GM12878 (cell line): ENCODE measurements around the gene CCNJL. TPM values are rescaled to one million over a fixed set of nuclear protein-coding genes. Genes with fewer than 3 reads are reported as not detected.

Experiments
- ATAC-seq: fragments of 200-7000 bp; cut with Tn5 transposase; 3 replicates; pipeline ENCODE4 v1.9.1; 2020; ENCODE audit warnings: mild to moderate bottlenecking, moderate library complexity
- BruUV-seq: library from RNA; stranded (reverse); fragments of 400-500 nt; replicated peaks from 2 replicates; lab custom pipeline; 2021; lab: Mats Ljungman, UMichigan
- CTCF ChIA-PET: fragments of 300-600 bp; sonication (Branson Sonifier 250); formaldehyde crosslinking; extraction: SDS; loops from one replicate; lab custom pipeline; 2021; ENCODE audit warnings: inconsistent platforms; lab: Yijun Ruan, JAX
- POLR2A ChIA-PET: fragments of 350-600 bp; formaldehyde crosslinking; extraction: SDS; loops from one replicate; lab custom pipeline; 2021; ENCODE audit warnings: inconsistent platforms; lab: Charles Lee
- RAD21 ChIA-PET: fragments of 300-600 bp; sonication (Branson Sonifier 250); formaldehyde crosslinking; loops from one replicate; lab custom pipeline; 2023; ENCODE audit warnings: antibody characterized with exemption; ENCODE audit not compliant: unreplicated experiment; lab: Charles Lee
- SMC1A ChIA-PET: fragments of 300-600 bp; sonication (Branson Sonifier 250); formaldehyde crosslinking; loops from one replicate; lab custom pipeline; 2023; ENCODE audit not compliant: unreplicated experiment, uncharacterized antibody; lab: Charles Lee
- DNase-seq: peaks from one replicate; pipeline ENCODE4 v3.0.0-alpha.2; 2011; ENCODE audit warnings: low read depth, low spot score
- FAIRE-seq: peaks from 3 replicates; lab custom pipeline; 2011; peaks lifted over from hg19 to GRCh38; lab: Jason Lieb, UNC
- H2AFZ ChIP-seq: 2 replicates; pipeline ENCODE4 v1.6.0; 2011; ENCODE audit warnings: low read depth, low read length, control low read depth; ENCODE audit not compliant: control insufficient read depth
- H3K27ac ChIP-seq: 2 replicates; pipeline ENCODE4 v1.5.1; 2011; ENCODE audit warnings: control low read depth; ENCODE audit not compliant: control insufficient read depth, insufficient read depth
- H3K27me3 ChIP-seq, 2 experiments: replicated peaks in 1 of 2; 2 replicates each; pipeline versions ENCODE4 v1.6.0 to v1.6.1; 2011; ENCODE audit warnings: low read length in 1 of 2; ENCODE audit not compliant: control insufficient read depth in 2 of 2, insufficient read depth in 2 of 2
- H3K36me3 ChIP-seq, 2 experiments: 2 replicates each; pipeline ENCODE4 v1.5.1; 2011; ENCODE audit warnings: low read length in 1 of 2; ENCODE audit not compliant: control insufficient read depth in 2 of 2, insufficient read depth in 2 of 2
- H3K4me1 ChIP-seq: 2 replicates; pipeline ENCODE4 v1.6.1; 2011; ENCODE audit warnings: mild to moderate bottlenecking, low read length, moderate library complexity, mixed read lengths; ENCODE audit not compliant: control insufficient read depth, insufficient read depth
- H3K4me2 ChIP-seq: 2 replicates; pipeline ENCODE4 v1.6.0; 2011; ENCODE audit warnings: control low read depth; ENCODE audit not compliant: control insufficient read depth, insufficient read depth
- H3K4me3 ChIP-seq: fragments of 200-600 bp; sonication (generic); 2 replicates; pipeline ENCODE4 v1.5.1; 2016
- H3K79me2 ChIP-seq: 2 replicates; pipeline ENCODE4 v1.6.0; 2011; ENCODE audit warnings: low read length; ENCODE audit not compliant: control insufficient read depth, insufficient read depth
- H3K9ac ChIP-seq: 2 replicates; pipeline ENCODE4 v1.8.0; 2011; ENCODE audit warnings: low read length, control low read depth, mixed read lengths; ENCODE audit not compliant: control insufficient read depth, insufficient read depth
- H3K9me3 ChIP-seq: replicated peaks from 3 replicates; pipeline ENCODE4 v1.5.1; 2011; ENCODE audit warnings: mild to moderate bottlenecking, low read length; ENCODE audit not compliant: control insufficient read depth, insufficient read depth
- H4K20me1 ChIP-seq: 2 replicates; pipeline ENCODE4 v1.6.0; 2011; ENCODE audit not compliant: control insufficient read depth, insufficient read depth
- TCF12 ChIP-seq: IDR thresholded peaks from 2 replicates; pipeline ENCODE4 v1.6.1; 2011; ENCODE audit warnings: low read depth, mild to moderate bottlenecking, low read length
- WGBS: methylation state at CpG from one replicate; pipeline ENCODE4 v1.1.6; 2016; ENCODE audit warnings: low lambda C conversion rate; ENCODE audit not compliant: insufficient replicate concordance, insufficient coverage; ENCODE audit errors: missing lambda C conversion rate; 5-methylcytosine and 5-hydroxymethylcytosine counted together
- in situ Hi-C: fragments of 300-500 bp; cut with MboI; formaldehyde crosslinking; loops from 9 replicates; pipeline ENCODE4 v1.14.3; 2018; ENCODE audit warnings: mixed read lengths
- intact Hi-C: fragments of 100-400 bp; cut with micrococcal nuclease; formaldehyde crosslinking; loops from one replicate; pipeline ENCODE4 v1.14.2; 2022; ENCODE audit not compliant: unreplicated experiment
- polyA plus RNA-seq, 11 experiments: library from polyadenylated mRNA; depleted of rRNA in 4 of 11; unstranded in 6 of 11; stranded (reverse) in 5 of 11; fragments of >200 nt; fragmentation: Nextera tagmentation in 4 of 11; fragmentation: Illumina TruSeq in 1 of 11; extraction: Ambion mirVana in 4 of 11; extraction: Trizol in 1 of 11; gene quantifications; 1 replicate in 1 of 11; 2 replicates in 10 of 11; pipeline versions ENCODE4 v1.2.1 to v1.2.3, GENCODE V29; 2011 to 2016; ENCODE audit warnings: inconsistent platforms in 2 of 11, missing spikeins in 2 of 11, low read depth in 1 of 11
- total RNA-seq, 4 experiments: library from RNA; depleted of rRNA in 3 of 4; stranded (reverse); fragments of >200 nt in 3 of 4; fragmentation: Illumina TruSeq in 1 of 4; extraction: Trizol in 1 of 4; gene quantifications; 2 replicates each; pipeline versions ENCODE4 v1.2.1 to v1.2.3, GENCODE V29; 2013 to 2021
- TF ChIP-seq, protein P1 (sequence below), 3 experiments: IDR thresholded peaks in 2 of 3; conservative IDR thresholded peaks in 1 of 3; 2 replicates each; pipeline ENCODE4 v1.5.1; 2011; ENCODE audit warnings: low read depth in 3 of 3, low read length in 3 of 3, mild to moderate bottlenecking in 3 of 3, control low read depth in 2 of 3, moderate library complexity in 2 of 3, inconsistent platforms in 1 of 3, mixed read lengths in 1 of 3; ENCODE audit not compliant: control insufficient read depth in 2 of 3, insufficient read depth in 1 of 3; ENCODE audit errors: extremely low read depth in 1 of 3

Gene CCNJL
- total and polyA plus RNA-seq, 10 of the 15 experiments (the other 5 are each of a cell fraction or from before 2014, with no cell fraction given), result 0.09 to 0.20 (median 0.10) TPM; not detected in 7

DNA sequence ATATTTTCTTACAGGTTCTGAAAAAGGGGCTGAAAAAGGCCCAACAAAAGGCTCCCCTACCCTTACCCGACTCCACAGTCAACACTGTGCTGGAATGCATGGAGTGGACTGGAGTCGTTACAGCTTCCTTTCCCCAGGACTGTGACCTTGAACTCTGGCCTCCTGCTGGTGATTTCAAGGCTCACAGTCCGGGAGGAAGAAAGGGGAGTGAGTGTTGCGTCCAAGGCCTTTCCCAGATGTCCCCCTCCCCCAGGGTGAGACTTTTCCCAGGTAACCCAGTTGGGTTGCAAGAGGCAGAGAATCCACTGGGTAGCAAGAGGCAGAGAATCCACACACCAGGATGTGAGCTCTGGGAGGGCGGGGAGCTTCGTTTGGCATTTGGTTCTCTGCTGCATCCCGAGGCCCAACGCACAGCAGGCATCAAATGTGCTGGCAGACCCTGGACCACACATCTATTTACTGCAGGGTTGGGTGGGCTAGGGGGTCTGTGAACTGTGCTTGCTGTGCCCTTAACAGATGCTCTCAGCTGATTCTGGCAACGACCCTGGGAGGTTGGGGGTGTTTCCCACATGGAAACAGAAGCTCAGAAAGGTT is 45.5 kb downstream of the CCNJL start:
- ATAC-seq, result no peak

More for the DNA sequence above, 45.5 kb downstream of the CCNJL start:
- H3K27me3 ChIP-seq, result no peaks in the 10 kb centered on the region
- H3K4me3 ChIP-seq, result no peak overlapping the region
- peaks cover 6% of the 10 kb centered on the region for H3K4me1 ChIP-seq
- no TSS peak for BruUV-seq
- WGBS, result 48% methylated on average over 9 of the region's 9 CpGs
- FAIRE-seq (no peak), DNase-seq (no peak)
- H3K27ac ChIP-seq, result no peak overlapping the region
- SMC1A ChIA-PET, result interaction anchor here (0.6 to 1.1 kb wide), 4 partner anchors 18 to 194 kb away, joined by 3 to 4 read pairs (median 3); partner anchors contain the start of gene C1QTNF2
- H3K36me3 ChIP-seq, result no peaks in the 10 kb centered on the region
- intact Hi-C loops (no loop called here), in situ Hi-C loops (no loop called here)
- H3K9me3 ChIP-seq, result no peaks in the 10 kb centered on the region
- CTCF ChIA-PET, result no interaction called here
- H3K4me2 ChIP-seq, result no peak overlapping the region
- H3K79me2 ChIP-seq, result no peaks in the 10 kb centered on the region
- H4K20me1 ChIP-seq, result no peaks in the 10 kb centered on the region
- TF ChIP-seq TCF12, result no peak
- TF ChIP-seq, protein P1, sequence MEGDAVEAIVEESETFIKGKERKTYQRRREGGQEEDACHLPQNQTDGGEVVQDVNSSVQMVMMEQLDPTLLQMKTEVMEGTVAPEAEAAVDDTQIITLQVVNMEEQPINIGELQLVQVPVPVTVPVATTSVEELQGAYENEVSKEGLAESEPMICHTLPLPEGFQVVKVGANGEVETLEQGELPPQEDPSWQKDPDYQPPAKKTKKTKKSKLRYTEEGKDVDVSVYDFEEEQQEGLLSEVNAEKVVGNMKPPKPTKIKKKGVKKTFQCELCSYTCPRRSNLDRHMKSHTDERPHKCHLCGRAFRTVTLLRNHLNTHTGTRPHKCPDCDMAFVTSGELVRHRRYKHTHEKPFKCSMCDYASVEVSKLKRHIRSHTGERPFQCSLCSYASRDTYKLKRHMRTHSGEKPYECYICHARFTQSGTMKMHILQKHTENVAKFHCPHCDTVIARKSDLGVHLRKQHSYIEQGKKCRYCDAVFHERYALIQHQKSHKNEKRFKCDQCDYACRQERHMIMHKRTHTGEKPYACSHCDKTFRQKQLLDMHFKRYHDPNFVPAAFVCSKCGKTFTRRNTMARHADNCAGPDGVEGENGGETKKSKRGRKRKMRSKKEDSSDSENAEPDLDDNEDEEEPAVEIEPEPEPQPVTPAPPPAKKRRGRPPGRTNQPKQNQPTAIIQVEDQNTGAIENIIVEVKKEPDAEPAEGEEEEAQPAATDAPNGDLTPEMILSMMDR (IDR thresholded peaks at IDR 0.05 in 2 of 3, conservative IDR thresholded peaks at IDR 0.05 in 1 of 3; ENCODE audit: control insufficient read depth in 2 of 3, extremely low read depth in 1 of 3, insufficient read depth in 1 of 3, low read depth in 3 of 3, low read length in 3 of 3), result peak in 1 of 3 experiments; percentile 9; a peak in 1 of 6 replicates
- TF ChIP-seq, all 136 proteins: peak for 1
- RAD21 ChIA-PET, result interaction anchor here (1.2 kb wide), 1 partner anchor 35 kb away, joined by 3 read pairs; no protein-coding TSS in a partner anchor
- no peak overlapping the region for H2AFZ ChIP-seq
- POLR2A ChIA-PET, result interaction anchor here (1.0 kb wide), 1 partner anchor 63 kb away, joined by 3 read pairs; no protein-coding TSS in a partner anchor
- H3K9ac ChIP-seq, result no peak overlapping the region
